Ectodermal cell (in vitro differentiated cells): Measurements from ENCODE around the gene NSUN2.

Experiments used
- H3K27ac ChIP-seq: 2 replicates; pipeline ENCODE4 v1.7.0; 2013; ENCODE audit warnings: mild to moderate bottlenecking, low read depth, low read length; ENCODE audit not compliant: insufficient read depth, poor library complexity, severe bottlenecking
- H3K27me3 ChIP-seq: 2 replicates; pipeline ENCODE4 v1.7.0; 2013; ENCODE audit warnings: mild to moderate bottlenecking, low read length; ENCODE audit not compliant: insufficient read depth, control insufficient read depth, poor library complexity, severe bottlenecking
- H3K36me3 ChIP-seq: one replicate; pipeline ENCODE4 v1.7.0; 2013; ENCODE audit warnings: low read length; ENCODE audit not compliant: control insufficient read depth, insufficient read depth
- H3K4me1 ChIP-seq: one replicate; pipeline ENCODE4 v1.7.0; 2013; ENCODE audit warnings: low read length; ENCODE audit not compliant: control insufficient read depth, insufficient read depth
- H3K4me3 ChIP-seq: 2 replicates; pipeline ENCODE4 v1.7.0; 2013; ENCODE audit warnings: low read depth, low read length, control low read depth; ENCODE audit not compliant: insufficient read depth
- H3K9me3 ChIP-seq: 2 replicates; pipeline ENCODE4 v1.7.0; 2013; ENCODE audit warnings: mild to moderate bottlenecking, low read length, moderate library complexity; ENCODE audit not compliant: control insufficient read depth
- WGBS, 2 experiments: methylation state at CpG; one replicate each; pipeline ENCODE4 v1.1.7; 2013; ENCODE audit warnings: missing lambda C conversion rate in 2 of 2; 5-methylcytosine and 5-hydroxymethylcytosine counted together

The NSUN2 gene

DNA sequence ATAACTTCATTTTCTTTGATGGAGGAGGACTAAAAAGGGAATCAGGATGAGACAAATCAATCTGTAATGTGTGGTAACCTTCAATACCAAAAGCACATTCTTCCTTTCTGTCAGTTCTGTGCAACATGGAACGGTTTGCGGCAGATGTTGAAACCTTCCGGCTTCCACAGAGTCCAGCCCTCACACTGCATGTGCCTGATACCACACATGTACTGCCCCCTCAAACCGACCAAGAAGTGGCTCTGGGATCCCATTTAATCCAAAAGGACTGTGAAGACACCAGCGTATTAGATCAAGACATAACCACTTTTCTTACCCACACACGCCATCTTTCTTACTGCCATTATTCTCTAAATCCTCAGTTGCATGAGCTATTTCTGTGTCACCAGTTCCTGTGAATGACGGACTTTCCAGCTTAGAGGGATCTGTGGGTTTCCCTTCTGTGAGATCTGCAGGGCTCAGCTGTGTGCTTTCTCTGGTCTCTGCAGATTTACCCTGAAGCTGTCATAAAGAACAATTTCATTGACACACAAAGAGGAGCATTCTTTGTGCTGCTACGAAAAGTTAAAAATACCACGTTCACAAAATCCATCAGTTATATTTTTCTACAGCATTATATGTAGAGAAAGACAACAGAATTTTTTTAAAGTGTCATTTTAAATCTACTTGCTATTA, 25.8 kb downstream of the NSUN2 start:
- H3K4me3 ChIP-seq, result no peak overlapping the region
- no peaks in the 10 kb centered on the region for H3K9me3 ChIP-seq
- no peak overlapping the region for H3K27ac ChIP-seq
- peaks cover 73% of the 10 kb centered on the region for H3K36me3 ChIP-seq
- no peaks in the 10 kb centered on the region for H3K4me1 ChIP-seq
- WGBS, 2 experiments, result 88 to 93% methylated on average over 7 to 9 of the region's 9 CpGs
- H3K27me3 ChIP-seq, result no peaks in the 10 kb centered on the region

DNA sequence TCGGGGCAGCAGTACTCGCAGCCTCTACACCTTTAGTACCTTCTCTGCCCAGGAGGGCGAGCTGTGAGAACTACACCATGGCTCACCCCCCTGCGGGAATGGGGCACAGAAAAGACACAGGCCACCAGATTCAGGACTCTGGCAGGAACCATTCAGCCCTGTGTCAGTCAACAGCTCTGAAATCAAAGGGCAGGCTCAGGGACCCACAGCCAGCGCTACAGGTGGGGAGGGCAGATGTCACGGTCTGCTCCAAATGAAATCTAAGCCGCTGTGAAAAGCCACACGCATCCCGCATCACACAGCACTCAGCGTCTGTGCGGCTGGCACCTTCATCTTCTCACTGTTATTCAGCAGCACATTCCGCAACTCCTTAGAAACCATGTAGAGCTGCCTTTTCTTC, 27.9 kb downstream of the NSUN2 start:
- Histone ChIP-seq H3K27me3 (no peaks in the 10 kb centered on the region), H3K4me3 (no peak overlapping the region), H3K9me3 (no peaks in the 10 kb centered on the region), H3K4me1 (no peaks in the 10 kb centered on the region), H3K27ac (no peak overlapping the region), H3K36me3 (peaks cover 75% of the 10 kb centered on the region)
- 94 to 97% methylated on average over 12 of the region's 12 CpGs for WGBS, 2 experiments

DNA sequence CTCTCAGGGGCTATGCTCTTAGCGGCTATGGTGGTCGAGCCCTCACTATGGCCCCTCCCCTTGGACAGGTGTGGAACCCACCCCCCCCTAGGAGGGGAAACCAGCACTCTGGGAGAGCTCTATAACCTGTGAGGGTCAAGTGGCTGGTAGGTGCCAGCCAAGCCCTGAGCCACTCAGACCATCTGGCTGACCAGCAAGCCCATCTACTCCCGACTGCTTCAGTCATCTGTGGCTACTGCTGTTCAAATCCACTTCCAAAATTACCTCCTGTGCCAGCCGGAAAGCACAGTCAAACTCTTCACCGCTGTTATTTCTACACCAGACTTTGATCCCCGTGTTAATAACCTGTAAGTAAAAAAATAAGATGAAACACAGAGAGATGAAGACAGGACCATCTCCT, 28.5 kb downstream of the NSUN2 start:
- Histone ChIP-seq H3K27ac (no peak overlapping the region), H3K4me1 (no peaks in the 10 kb centered on the region), H3K4me3 (no peak overlapping the region), H3K27me3 (no peaks in the 10 kb centered on the region), H3K9me3 (no peaks in the 10 kb centered on the region), H3K36me3 (peaks cover 69% of the 10 kb centered on the region)
- 85 to 89% methylated on average over 5 to 6 of the region's 6 CpGs for WGBS, 2 experiments

DNA sequence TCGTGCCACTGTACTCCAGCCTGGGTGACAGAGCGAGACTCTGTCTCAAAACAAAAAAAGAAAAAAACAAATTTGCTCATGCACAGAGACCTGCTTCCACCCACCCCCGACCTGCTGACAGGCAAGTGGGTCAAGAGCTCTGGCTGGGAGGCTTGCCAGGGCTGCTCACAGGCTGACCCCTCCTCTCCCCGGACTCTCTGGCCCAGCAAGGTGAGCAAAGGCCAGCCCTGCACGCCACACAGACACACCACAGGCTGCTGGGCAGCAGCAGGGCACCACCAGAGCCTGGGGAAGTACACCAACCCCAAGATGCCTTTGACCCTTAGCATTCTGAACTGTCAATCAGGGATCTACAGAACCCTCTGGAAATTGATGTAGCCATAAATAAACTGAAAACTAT, 29.2 kb downstream of the NSUN2 start:
- H3K4me1 ChIP-seq, result no peaks in the 10 kb centered on the region
- WGBS, 2 experiments, result 94 to 95% methylated on average over 5 of the region's 5 CpGs
- no peak overlapping the region for H3K4me3 ChIP-seq
- H3K27me3 ChIP-seq, result no peaks in the 10 kb centered on the region
- no peak overlapping the region for H3K27ac ChIP-seq
- peaks cover 64% of the 10 kb centered on the region for H3K36me3 ChIP-seq
- no peaks in the 10 kb centered on the region for H3K9me3 ChIP-seq

DNA sequence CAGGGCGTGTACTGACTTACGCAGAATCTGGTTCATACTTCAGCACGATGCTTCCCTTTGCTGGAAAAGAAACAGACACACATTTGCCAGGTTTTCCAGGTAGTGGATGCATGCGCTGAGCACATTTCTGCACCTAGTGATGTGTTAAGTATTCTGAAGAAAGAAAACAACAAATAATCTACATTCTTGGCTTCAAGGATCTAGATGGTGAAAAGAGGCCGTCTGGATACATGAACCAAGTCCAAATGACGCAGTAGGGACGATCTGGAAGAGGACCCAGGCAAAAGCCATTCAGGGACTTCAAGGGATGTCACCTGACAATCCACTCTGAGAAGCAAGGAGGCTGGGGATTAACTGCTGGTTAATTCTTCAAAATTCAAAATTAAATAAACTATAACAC, 30.4 kb downstream of the NSUN2 start:
- Histone ChIP-seq H3K27me3 (no peaks in the 10 kb centered on the region), H3K4me3 (no peak overlapping the region), H3K4me1 (no peaks in the 10 kb centered on the region), H3K9me3 (no peaks in the 10 kb centered on the region), H3K36me3 (peaks cover 58% of the 10 kb centered on the region), H3K27ac (no peak overlapping the region)
- 95 to 98% methylated on average over 7 of the region's 7 CpGs for WGBS, 2 experiments

DNA sequence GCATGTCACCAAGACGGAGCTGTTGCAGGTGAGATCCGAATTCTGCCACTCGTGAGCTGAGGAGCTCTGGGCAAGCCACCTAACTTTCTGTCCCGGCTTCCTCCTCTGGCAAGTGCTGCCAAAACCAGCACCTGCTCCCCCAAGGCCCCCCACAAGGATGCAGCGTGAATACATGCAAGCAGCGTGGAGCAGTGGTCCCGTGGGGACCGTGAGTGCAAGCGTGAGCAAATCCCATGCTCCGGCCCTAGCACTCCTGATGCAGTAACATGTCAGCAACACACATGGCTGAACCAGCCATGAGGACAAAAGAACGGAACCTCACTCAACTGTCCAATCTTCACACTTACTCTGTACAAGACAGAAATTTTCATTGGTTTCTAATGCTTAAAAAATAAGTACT, 31.0 kb downstream of the NSUN2 start:
- H3K27ac ChIP-seq, result no peak overlapping the region
- H3K36me3 ChIP-seq, result peaks cover 59% of the 10 kb centered on the region

DNA sequence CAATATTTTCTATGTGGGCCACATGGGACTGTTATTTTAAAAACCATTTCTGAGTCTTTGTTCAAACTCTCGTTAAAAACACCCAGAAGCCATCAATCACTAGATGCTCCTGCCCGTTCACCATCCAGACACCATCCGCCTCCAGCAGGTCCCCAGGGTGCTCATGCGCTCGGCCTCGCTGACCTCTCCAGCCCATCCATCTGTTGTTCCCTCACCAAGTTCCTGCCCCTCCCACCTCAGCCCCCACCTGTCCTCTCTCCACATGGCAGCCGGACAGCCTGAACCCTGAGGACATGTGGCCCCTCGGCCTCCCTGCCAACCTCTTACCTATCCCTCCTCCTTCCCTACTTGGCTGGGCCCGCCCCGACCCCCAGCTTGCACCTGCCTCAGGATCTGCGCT, 31.6 kb downstream of the NSUN2 start:
- 96% methylated on average over 11 of the region's 11 CpGs for WGBS, 2 experiments
- Histone ChIP-seq H3K4me3 (no peak overlapping the region), H3K9me3 (no peaks in the 10 kb centered on the region), H3K27me3 (no peaks in the 10 kb centered on the region), H3K36me3 (peaks cover 61% of the 10 kb centered on the region), H3K27ac (no peak overlapping the region), H3K4me1 (no peaks in the 10 kb centered on the region)

More for the DNA sequence above, 31.0 kb downstream of the NSUN2 start:
- no peaks in the 10 kb centered on the region for H3K27me3 ChIP-seq
- 94 to 95% methylated on average over 11 of the region's 11 CpGs for WGBS, 2 experiments
- H3K9me3 ChIP-seq, result no peaks in the 10 kb centered on the region
- H3K4me3 ChIP-seq, result no peak overlapping the region
- H3K4me1 ChIP-seq, result no peaks in the 10 kb centered on the region

DNA sequence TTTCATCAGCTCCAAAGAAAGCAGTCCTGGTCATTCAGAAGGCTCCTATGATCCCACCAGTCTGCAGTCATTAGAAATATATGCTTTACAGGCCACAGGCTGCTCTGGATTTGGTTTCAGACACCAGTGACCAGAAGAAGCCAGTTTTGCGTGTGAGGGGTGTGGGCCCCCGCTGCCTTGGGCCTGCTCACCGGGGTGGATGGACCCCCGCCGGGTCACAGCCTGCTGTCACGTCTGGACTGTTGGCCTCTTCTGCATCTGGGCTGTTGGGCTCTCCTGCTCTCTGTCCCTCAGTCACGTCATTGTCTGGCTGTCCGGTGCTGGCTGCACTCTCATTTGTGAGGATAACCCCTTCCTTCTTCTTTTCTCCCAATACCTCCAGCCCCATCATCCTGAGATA, 33.1 kb downstream of the NSUN2 start:
- peaks cover 53% of the 10 kb centered on the region for H3K36me3 ChIP-seq
- 94 to 95% methylated on average over 8 of the region's 8 CpGs for WGBS, 2 experiments

DNA sequence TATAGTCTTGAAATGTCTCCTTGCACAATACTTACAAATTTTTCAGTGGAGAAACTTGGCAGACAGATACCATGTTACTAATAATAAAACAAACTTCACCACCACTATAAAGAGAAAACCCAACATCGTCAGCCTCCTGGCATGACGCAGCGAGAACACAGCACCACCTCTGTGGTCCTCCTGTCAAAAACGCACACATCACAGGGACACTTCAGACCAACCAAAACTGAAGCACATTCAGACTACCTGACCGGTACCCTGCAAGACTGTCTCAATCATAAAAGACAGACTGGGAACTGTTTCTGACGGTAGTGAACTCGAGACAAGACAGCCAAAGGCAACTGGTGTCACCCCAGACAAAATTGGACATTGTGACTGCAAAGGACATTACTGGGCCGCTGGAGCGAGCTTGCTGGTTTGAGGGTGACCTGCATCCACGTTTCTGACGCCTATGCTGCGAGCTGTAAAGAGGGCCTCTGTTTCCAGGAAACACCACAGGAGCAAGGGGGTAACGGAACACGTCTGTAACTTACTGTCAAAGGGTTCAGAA, 34.4 kb downstream of the NSUN2 start:
- WGBS, 2 experiments, result 87 to 88% methylated on average over 14 of the region's 14 CpGs
- peaks cover 41% of the 10 kb centered on the region for H3K36me3 ChIP-seq
- no peaks in the 10 kb centered on the region for H3K9me3 ChIP-seq
- no peaks in the 10 kb centered on the region for H3K27me3 ChIP-seq
- no peak overlapping the region for H3K27ac ChIP-seq
- H3K4me3 ChIP-seq, result no peak overlapping the region
- no peaks in the 10 kb centered on the region for H3K4me1 ChIP-seq

More for the DNA sequence above, 33.1 kb downstream of the NSUN2 start:
- Histone ChIP-seq H3K27ac (no peak overlapping the region), H3K4me1 (no peaks in the 10 kb centered on the region), H3K27me3 (no peaks in the 10 kb centered on the region), H3K9me3 (no peaks in the 10 kb centered on the region), H3K4me3 (no peak overlapping the region)

DNA sequence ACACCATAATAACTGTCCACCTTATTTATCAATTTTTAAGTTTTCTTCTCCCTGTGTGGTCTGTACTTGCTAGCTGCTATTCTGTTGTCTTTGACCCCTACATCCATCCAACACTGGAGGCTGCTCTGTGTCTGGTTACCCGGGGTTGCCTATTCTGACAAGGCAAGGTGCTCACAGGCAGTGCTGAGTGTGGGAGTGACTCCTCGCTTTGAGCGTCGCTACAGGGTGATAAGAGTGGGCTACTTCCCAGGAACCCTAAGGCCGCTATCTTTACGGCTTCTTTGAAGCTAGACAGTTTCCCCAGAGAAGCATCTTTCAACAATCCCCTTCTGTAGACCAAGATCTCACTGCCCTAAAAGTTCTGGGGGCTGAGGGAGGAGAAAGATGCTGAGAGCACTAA, 35.3 kb downstream of the NSUN2 start:
- H3K36me3 ChIP-seq, result peaks cover 33% of the 10 kb centered on the region
- no peak overlapping the region for H3K27ac ChIP-seq
- no peaks in the 10 kb centered on the region for H3K27me3 ChIP-seq
- no peaks in the 10 kb centered on the region for H3K4me1 ChIP-seq
- no peaks in the 10 kb centered on the region for H3K9me3 ChIP-seq
- no peak overlapping the region for H3K4me3 ChIP-seq
- WGBS, 2 experiments, result 81 to 92% methylated on average over 6 of the region's 6 CpGs
